Measurements from ENCODE around the gene GP5. TPM values are rescaled to one million over a fixed set of nuclear protein-coding genes. Genes with fewer than 3 reads are reported as not detected.

Gene GP5
- total RNA-seq, 3 donors from 2014 or later = 0.16 TPM; not detected in 2

- Histone ChIP-seq H3K9me3 (peaks cover 0 to 7% of the 10 kb centered on the region in 2 donors), H3K36me3 (no peaks in the 10 kb centered on the region), H3K27ac (no peak overlapping the region), H3K27me3 (no peaks in the 10 kb centered on the region), H3K4me1 (no peaks in the 10 kb centered on the region), H3K4me3 (no peak overlapping the region)
- TF ChIP-seq CTCF (IDR thresholded peaks at IDR 0.05) = no peak
- no peak for TF ChIP-seq POLR2AphosphoS5 (IDR thresholded peaks at IDR 0.05)
- no peak for TF ChIP-seq POLR2A (IDR thresholded peaks at IDR 0.05)
- intact Hi-C loops (cut with DNase I; ENCODE audit: low total_unique reads) = no loop called here
- no peak for DNase-seq (ENCODE audit: low spot score in 2 of 2)
Measured at GRCh38 chr3:194387926-194388418, 11.1 kb downstream of the GP5 start.

GRCh38 chr3:194387276-194387675, 11.8 kb downstream of the GP5 start:
- no peaks in the 10 kb centered on the region for H3K27me3 ChIP-seq
- no peak for DNase-seq (ENCODE audit: low spot score in 2 of 2)
- no peak overlapping the region for H3K27ac ChIP-seq
- H3K36me3 ChIP-seq = no peaks in the 10 kb centered on the region
- H3K9me3 ChIP-seq = peaks cover 0 to 7% of the 10 kb centered on the region in 2 donors
- H3K4me1 ChIP-seq = no peaks in the 10 kb centered on the region
- intact Hi-C loops (cut with DNase I; ENCODE audit: low total_unique reads) = no loop called here
- TF ChIP-seq POLR2A (IDR thresholded peaks at IDR 0.05) (no peak), POLR2AphosphoS5 (IDR thresholded peaks at IDR 0.05) (no peak), CTCF (IDR thresholded peaks at IDR 0.05) (no peak)
- H3K4me3 ChIP-seq = no peak overlapping the region

GRCh38 chr3:194386648-194387047, 12.4 kb downstream of the GP5 start:
- Histone ChIP-seq H3K36me3 (no peaks in the 10 kb centered on the region), H3K9me3 (peaks cover 0 to 7% of the 10 kb centered on the region in 2 donors), H3K27me3 (no peaks in the 10 kb centered on the region), H3K4me1 (no peaks in the 10 kb centered on the region), H3K27ac (no peak overlapping the region), H3K4me3 (no peak overlapping the region)
- intact Hi-C loops (cut with DNase I; ENCODE audit: low total_unique reads) = no loop called here
- no peak for DNase-seq (ENCODE audit: low spot score in 2 of 2)
- TF ChIP-seq CTCF (IDR thresholded peaks at IDR 0.05) = no peak
- no peak for TF ChIP-seq POLR2AphosphoS5 (IDR thresholded peaks at IDR 0.05)
- no peak for TF ChIP-seq POLR2A (IDR thresholded peaks at IDR 0.05)

- Histone ChIP-seq H3K4me1 (no peaks in the 10 kb centered on the region), H3K27ac (no peak overlapping the region), H3K27me3 (no peaks in the 10 kb centered on the region), H3K4me3 (no peak overlapping the region), H3K36me3 (no peaks in the 10 kb centered on the region), H3K9me3 (peaks cover 0 to 6% of the 10 kb centered on the region in 2 donors)
- no peak for DNase-seq (ENCODE audit: low spot score in 2 of 2)
- TF ChIP-seq CTCF (IDR thresholded peaks at IDR 0.05) (no peak), POLR2AphosphoS5 (IDR thresholded peaks at IDR 0.05) (no peak), POLR2A (IDR thresholded peaks at IDR 0.05) (no peak)
- intact Hi-C loops (cut with DNase I; ENCODE audit: low total_unique reads) = no loop called here
Measured at GRCh38 chr3:194386066-194386465, 13.0 kb downstream of the GP5 start.

GRCh38 chr3:194384569-194385001, 14.5 kb downstream of the GP5 start:
- Histone ChIP-seq H3K27me3 (peaks cover 0 to 3% of the 10 kb centered on the region in 2 donors), H3K36me3 (no peaks in the 10 kb centered on the region), H3K27ac (no peak overlapping the region), H3K4me3 (no peak overlapping the region), H3K9me3 (no peaks in the 10 kb centered on the region), H3K4me1 (no peaks in the 10 kb centered on the region)
- DNase-seq (ENCODE audit: low spot score in 2 of 2) = no peak
- TF ChIP-seq POLR2A (IDR thresholded peaks at IDR 0.05) = no peak
- TF ChIP-seq POLR2AphosphoS5 (IDR thresholded peaks at IDR 0.05) = no peak
- no peak for TF ChIP-seq CTCF (IDR thresholded peaks at IDR 0.05)
- intact Hi-C loops (cut with DNase I; ENCODE audit: low total_unique reads) = no loop called here

All from breast epithelium (tissue), 4 donors.